PC-9 (cell line): ENCODE results near the gene SEL1L. TPM values are rescaled to one million over a fixed set of nuclear protein-coding genes. Genes with fewer than 3 reads are reported as not detected.
"Not testable (repeated sequence)": the region's sequence is repeated elsewhere in the genome, so short reads cannot be mapped to it uniquely, and the experiment has no call there.

Source experiments
- BruUV-seq: library from RNA; stranded (reverse); fragments of 400-500 nt; replicated peaks from 2 replicates; lab custom pipeline; 2021; lab: Mats Ljungman, UMichigan
- CTCF ChIA-PET: fragments of 300-600 bp; sonication (Branson Sonifier 250); formaldehyde crosslinking; loops from one replicate; lab custom pipeline; 2022; ENCODE audit warnings: antibody characterized with exemption; lab: Charles Lee
- POLR2A ChIA-PET: fragments of 300-600 bp; sonication (Branson Sonifier 250); formaldehyde crosslinking; loops from one replicate; lab custom pipeline; 2022; ENCODE audit warnings: antibody characterized with exemption; ENCODE audit not compliant: unreplicated experiment; lab: Charles Lee
- DNase-seq, 2 experiments: peaks; one replicate each; pipeline versions ENCODE4 v3.0.0 to v3.0.0-alpha.2; 2015 to 2022; ENCODE audit warnings: mixed read lengths in 1 of 2
- H2AFZ ChIP-seq: fragments of 200-600 bp; sonication (generic); 2 replicates; pipeline ENCODE4 v1.8.1; 2017; ENCODE audit warnings: antibody characterized with exemption
- H3F3A ChIP-seq: fragments of 200-600 bp; sonication (generic); 2 replicates; pipeline ENCODE4 v1.8.1; 2017; ENCODE audit warnings: antibody characterized with exemption, mild to moderate bottlenecking, low read depth; ENCODE audit not compliant: insufficient read depth
- H3K27ac ChIP-seq: fragments of 200-600 bp; sonication (generic); 2 replicates; pipeline ENCODE4 v1.6.1; 2016; ENCODE audit warnings: mixed run types
- H3K27me3 ChIP-seq: fragments of 200-600 bp; sonication (generic); 2 replicates; pipeline ENCODE4 v1.6.1; 2016; ENCODE audit warnings: low read depth, mixed run types; ENCODE audit not compliant: insufficient read depth
- H3K36me3 ChIP-seq: fragments of 200-600 bp; sonication (generic); 2 replicates; pipeline ENCODE4 v1.6.1; 2016; ENCODE audit warnings: low read depth, mixed run types
- H3K4me1 ChIP-seq: fragments of 200-600 bp; sonication (generic); replicated peaks from 2 replicates; pipeline ENCODE4 v1.6.1; 2016; ENCODE audit warnings: mixed run types; ENCODE audit not compliant: insufficient read depth
- H3K4me2 ChIP-seq: fragments of 200-600 bp; sonication (generic); 2 replicates; pipeline ENCODE4 v1.6.1; 2017; ENCODE audit warnings: mixed run types
- H3K4me3 ChIP-seq: fragments of 200-600 bp; sonication (generic); 2 replicates; pipeline ENCODE4 v1.6.1; 2016; ENCODE audit warnings: mixed run types
- H3K79me2 ChIP-seq: fragments of 200-600 bp; sonication (generic); 2 replicates; pipeline ENCODE4 v1.6.1; 2017; ENCODE audit warnings: low read depth, mixed run types
- H3K9me2 ChIP-seq: fragments of 200-600 bp; sonication (generic); 2 replicates; pipeline ENCODE4 v1.8.1; 2017; ENCODE audit warnings: mild to moderate bottlenecking; ENCODE audit not compliant: insufficient read depth
- H3K9me3 ChIP-seq: fragments of 200-600 bp; sonication (generic); 2 replicates; pipeline ENCODE4 v1.8.1; 2016; ENCODE audit warnings: low read depth; ENCODE audit not compliant: insufficient read depth
- H4K20me1 ChIP-seq: fragments of 200-600 bp; sonication (generic); 2 replicates; pipeline ENCODE4 v1.8.1; 2017; ENCODE audit not compliant: insufficient read depth
- CTCF ChIP-seq: fragments of 200-600 bp; sonication (generic); conservative IDR thresholded peaks from 2 replicates; pipeline ENCODE4 v1.6.1; 2017; ENCODE audit warnings: mixed run types, antibody characterized with exemption, mild to moderate bottlenecking, moderate library complexity
- EZH2 ChIP-seq: fragments of 200-600 bp; sonication (generic); IDR thresholded peaks from 2 replicates; pipeline ENCODE4 v1.8.0; 2017; ENCODE audit warnings: antibody characterized with exemption, low read depth
- intact Hi-C: fragments of 100-400 bp; cut with micrococcal nuclease; formaldehyde crosslinking; loops from one replicate; pipeline ENCODE4 v1.10.0; 2022; ENCODE audit not compliant: unreplicated experiment
- total RNA-seq: library from RNA; stranded (reverse); gene quantifications from 2 replicates; pipeline ENCODE4 v1.2.3, GENCODE V29; 2021

Gene SEL1L
- total RNA-seq, 1 experiment from 2014 or later: 14.6 TPM

DNA sequence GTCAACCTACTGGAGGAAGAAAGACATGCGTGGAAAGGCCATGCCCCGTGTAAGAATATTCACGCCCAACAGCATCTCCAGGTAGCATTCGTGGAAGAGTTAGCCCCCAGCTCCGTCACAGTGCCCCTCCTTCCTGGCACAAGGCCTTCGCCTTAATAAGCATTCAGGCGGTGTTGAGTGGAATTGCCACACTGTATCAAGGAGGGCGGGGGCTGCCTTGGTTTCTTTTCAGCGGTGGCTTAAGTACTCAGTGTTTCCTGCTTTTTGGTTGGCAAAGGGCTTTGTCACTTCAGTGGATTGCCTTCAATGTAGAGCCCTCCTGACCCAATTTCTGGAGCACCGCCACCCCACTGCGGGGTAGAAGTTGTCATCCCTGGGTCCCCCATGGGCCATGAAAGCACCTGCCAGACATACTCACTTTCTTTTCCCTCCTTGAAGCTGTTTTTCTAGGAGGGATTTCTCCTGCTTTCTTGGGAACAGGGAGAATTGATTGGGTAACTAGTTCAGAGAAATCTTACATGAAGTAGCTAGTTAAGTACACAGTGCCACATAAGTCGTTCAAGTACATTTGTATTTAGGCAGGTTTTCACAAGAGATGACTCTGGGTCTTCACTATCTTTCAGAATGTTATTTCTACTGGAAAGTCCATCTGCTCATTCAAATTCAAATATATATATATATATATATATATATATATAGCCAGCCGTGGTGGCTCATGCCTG, 68.0 kb downstream of the SEL1L start:
- BruUV-seq: no TSS peak
- H4K20me1 ChIP-seq: no peaks in the 10 kb centered on the region
- H3K4me3 ChIP-seq: no peak overlapping the region
- no peaks in the 10 kb centered on the region for H3K4me1 ChIP-seq
- no peaks in the 10 kb centered on the region for H3K36me3 ChIP-seq
- H3F3A ChIP-seq: no peaks in the 10 kb centered on the region
- no peak overlapping the region for H2AFZ ChIP-seq
- no peaks in the 10 kb centered on the region for H3K79me2 ChIP-seq
- no peaks in the 10 kb centered on the region for H3K9me2 ChIP-seq
- no peak for DNase-seq
- intact Hi-C loops: loop anchor here (10.0 kb wide), 2 partner anchors 471 to 511 kb away; partner anchors contain the start of gene TSHR
- H3K9me3 ChIP-seq: no peaks in the 10 kb centered on the region
- H3K27ac ChIP-seq: no peak overlapping the region
- H3K4me2 ChIP-seq: no peak overlapping the region
- H3K27me3 ChIP-seq: no peaks in the 10 kb centered on the region
- POLR2A ChIA-PET: no interaction called here
- TF ChIP-seq EZH2 (no peak), CTCF (no peak)
- CTCF ChIA-PET: no interaction called here

GRCh38 chr14:81465003-81465392, 68.7 kb downstream of the SEL1L start:
- H3K36me3 ChIP-seq, H3K9me3 ChIP-seq, H3K27ac ChIP-seq, H3F3A ChIP-seq, POLR2A ChIA-PET, DNase-seq, H3K79me2 ChIP-seq, H3K9me2 ChIP-seq, BruUV-seq, H4K20me1 ChIP-seq, H3K27me3 ChIP-seq, H3K4me1 ChIP-seq: not testable (repeated sequence)
- Histone ChIP-seq H3K4me3 (peak overlapping the region; percentile 33; the same call in 1 of the 2 replicates), H3K4me2 (peak overlapping the region; percentile 79), H2AFZ (peak overlapping the region; percentile 65; the same call in 1 of the 2 replicates)
- CTCF ChIA-PET: interaction anchor here (0.8 kb wide), 1 partner anchor 468 kb away, joined by 3 read pairs; no protein-coding TSS in a partner anchor
- intact Hi-C loops: loop anchor here (10.0 kb wide), 2 partner anchors 470 to 510 kb away; partner anchors contain the start of gene TSHR

DNA sequence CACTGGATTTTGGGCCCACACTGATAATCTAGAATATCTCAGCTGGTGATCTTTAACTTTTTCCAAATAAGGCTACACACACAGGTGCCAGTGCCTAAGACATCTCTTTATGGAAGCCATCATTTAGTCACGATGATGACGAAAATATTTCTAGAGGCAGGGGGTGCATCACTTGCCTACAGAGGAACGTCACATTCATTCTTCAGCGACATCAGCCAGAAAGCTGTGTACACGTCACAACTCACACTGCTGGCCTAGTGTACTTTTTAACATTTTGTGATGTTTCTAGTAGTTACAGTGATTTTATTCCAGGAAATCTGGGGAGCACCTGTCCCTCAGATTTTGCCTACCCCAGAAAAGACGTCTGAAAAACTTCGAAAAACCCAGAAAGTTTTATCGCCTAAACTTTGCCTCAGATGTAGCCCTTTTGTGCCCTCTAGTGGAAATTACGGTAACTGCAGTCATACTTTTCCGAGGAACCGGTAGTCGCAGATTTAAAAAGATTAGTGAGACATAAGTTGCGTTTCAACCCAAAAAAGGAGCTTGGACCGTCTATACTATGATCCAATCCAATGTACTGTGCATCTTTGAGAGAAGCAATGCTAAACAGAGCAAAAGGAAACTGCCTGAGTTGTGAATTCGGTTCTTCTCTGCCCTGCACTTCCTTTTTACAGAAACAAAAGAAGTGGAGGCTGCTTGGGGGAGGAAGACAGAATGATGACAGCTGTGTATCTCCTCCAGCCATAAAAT, 69.2 kb downstream of the SEL1L start:
- BruUV-seq: no TSS peak
- peak in 1 of 2 experiments; percentile 5 for DNase-seq
- Histone ChIP-seq H3K79me2 (no peaks in the 10 kb centered on the region), H3K4me3 (peak overlapping the region; percentile 33; the same call in 1 of the 2 replicates), H3K27me3 (no peaks in the 10 kb centered on the region), H2AFZ (peak overlapping the region; percentile 65), H3K9me3 (no peaks in the 10 kb centered on the region), H3K27ac (no peak overlapping the region), H3K4me1 (no peaks in the 10 kb centered on the region), H4K20me1 (no peaks in the 10 kb centered on the region), H3K4me2 (peak overlapping the region; percentile 79), H3F3A (no peaks in the 10 kb centered on the region), H3K9me2 (no peaks in the 10 kb centered on the region), H3K36me3 (no peaks in the 10 kb centered on the region)
- intact Hi-C loops: loop anchor here (10.0 kb wide), 2 partner anchors 470 to 510 kb away; partner anchors contain the start of gene TSHR
- TF ChIP-seq CTCF (peak; percentile 90), EZH2 (no peak)
- ChIA-PET CTCF (interaction anchor here (0.8 kb wide), 1 partner anchor 468 kb away, joined by 3 read pairs; no protein-coding TSS in a partner anchor), POLR2A (no interaction called here)

- H3K79me2 ChIP-seq, H3K36me3 ChIP-seq, H3K27me3 ChIP-seq, BruUV-seq, H3K9me2 ChIP-seq, POLR2A ChIA-PET, H3K27ac ChIP-seq, H3K4me2 ChIP-seq, H3K4me3 ChIP-seq, H2AFZ ChIP-seq, H4K20me1 ChIP-seq, H3K4me1 ChIP-seq, H3F3A ChIP-seq, H3K9me3 ChIP-seq, CTCF ChIA-PET, DNase-seq: not testable (repeated sequence)
- intact Hi-C loops: loop anchor here (10.0 kb wide), 2 partner anchors 468 to 508 kb away; partner anchors contain the start of gene TSHR
Observed at GRCh38 chr14:81462356-81462755, 71.3 kb downstream of the SEL1L start.
